DOHH2 (cell line): ENCODE results near the gene PTCD3.

Experiments used
- CTCF ChIP-seq: fragments of 200-600 bp; sonication (generic); IDR thresholded peaks from one replicate; pipeline ENCODE4 v1.5.1; 2014; ENCODE audit warnings: antibody characterized with exemption, mild to moderate bottlenecking, low read depth, low read length; ENCODE audit not compliant: poor library complexity, severe bottlenecking
- EZH2phosphoT487 ChIP-seq: fragments of 200-600 bp; sonication (generic); IDR thresholded peaks from 2 replicates; pipeline ENCODE4 v1.6.1; 2017; ENCODE audit warnings: borderline replicate concordance, mild to moderate bottlenecking, antibody characterized with exemption, low read length, moderate library complexity, mixed read lengths

GRCh38 chr2:86105252-86105968 is 625 bp upstream of the PTCD3 start, which contains the start of gene POLR1A:
- TF ChIP-seq CTCF (no peak), EZH2phosphoT487 (no peak)
